HEK293 (cell line): ENCODE measurements around the gene FAM228B.

ENCODE experiments used
- KLF10 ChIP-seq: fragments of 450-650 bp; IDR thresholded peaks from 2 replicates; pipeline ENCODE4 v1.5.1; 2018; ENCODE audit warnings: missing biosample characterization, mild to moderate bottlenecking, missing genetic modification characterization
- ZBTB17 ChIP-seq: fragments of 450-650 bp; formaldehyde crosslinking; IDR thresholded peaks from 2 replicates; pipeline ENCODE4 v1.5.1; 2016; ENCODE audit warnings: missing biosample characterization, missing genetic modification characterization
- ZNF175 ChIP-seq: fragments of 450-650 bp; formaldehyde crosslinking; IDR thresholded peaks from 2 replicates; pipeline ENCODE4 v1.5.1; 2016; ENCODE audit warnings: missing biosample characterization, missing genetic modification characterization
- ZNF555 ChIP-seq: fragments of 450-650 bp; formaldehyde crosslinking; conservative IDR thresholded peaks from 2 replicates; pipeline ENCODE4 v1.5.1; 2017; ENCODE audit warnings: missing biosample characterization, mild to moderate bottlenecking, missing genetic modification characterization, inconsistent platforms
- ZNF561 ChIP-seq: fragments of 450-650 bp; IDR thresholded peaks from 2 replicates; pipeline ENCODE4 v1.5.1; 2018; ENCODE audit warnings: missing biosample characterization, missing genetic modification characterization, borderline replicate concordance
- ZSCAN18 ChIP-seq: fragments of 450-650 bp; formaldehyde crosslinking; IDR thresholded peaks from 2 replicates; pipeline ENCODE4 v1.5.1; 2016; ENCODE audit warnings: missing biosample characterization, missing genetic modification characterization
- TF ChIP-seq, protein P1 (sequence below): fragments of 450-650 bp; formaldehyde crosslinking; IDR thresholded peaks from 2 replicates; pipeline ENCODE4 v1.5.1; 2016; ENCODE audit warnings: missing biosample characterization, missing genetic modification characterization

GRCh38 chr2:24105816-24106215 lies 17.5 kb upstream of the FAM228B start:
- TF ChIP-seq, protein P1, sequence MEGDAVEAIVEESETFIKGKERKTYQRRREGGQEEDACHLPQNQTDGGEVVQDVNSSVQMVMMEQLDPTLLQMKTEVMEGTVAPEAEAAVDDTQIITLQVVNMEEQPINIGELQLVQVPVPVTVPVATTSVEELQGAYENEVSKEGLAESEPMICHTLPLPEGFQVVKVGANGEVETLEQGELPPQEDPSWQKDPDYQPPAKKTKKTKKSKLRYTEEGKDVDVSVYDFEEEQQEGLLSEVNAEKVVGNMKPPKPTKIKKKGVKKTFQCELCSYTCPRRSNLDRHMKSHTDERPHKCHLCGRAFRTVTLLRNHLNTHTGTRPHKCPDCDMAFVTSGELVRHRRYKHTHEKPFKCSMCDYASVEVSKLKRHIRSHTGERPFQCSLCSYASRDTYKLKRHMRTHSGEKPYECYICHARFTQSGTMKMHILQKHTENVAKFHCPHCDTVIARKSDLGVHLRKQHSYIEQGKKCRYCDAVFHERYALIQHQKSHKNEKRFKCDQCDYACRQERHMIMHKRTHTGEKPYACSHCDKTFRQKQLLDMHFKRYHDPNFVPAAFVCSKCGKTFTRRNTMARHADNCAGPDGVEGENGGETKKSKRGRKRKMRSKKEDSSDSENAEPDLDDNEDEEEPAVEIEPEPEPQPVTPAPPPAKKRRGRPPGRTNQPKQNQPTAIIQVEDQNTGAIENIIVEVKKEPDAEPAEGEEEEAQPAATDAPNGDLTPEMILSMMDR (tag by site-specific recombination): no peak
- TF ChIP-seq KLF10 (tag by site-specific recombination) (no peak), ZNF555 (tag by site-specific recombination) (no peak), ZNF175 (tag by site-specific recombination) (no peak), ZBTB17 (tag by site-specific recombination) (no peak), ZNF561 (tag by site-specific recombination) (no peak), ZSCAN18 (no peak)
